HG03103 (cell line): Measurements from ENCODE around the gene CTU2.

Experiments used
- ATAC-seq: cut with Tn5 transposase; IDR thresholded peaks from one replicate; pipeline ENCODE4 v1.9.1; 2021; ENCODE audit warnings: low read depth; ENCODE audit not compliant: unreplicated experiment

The CTU2 gene

DNA sequence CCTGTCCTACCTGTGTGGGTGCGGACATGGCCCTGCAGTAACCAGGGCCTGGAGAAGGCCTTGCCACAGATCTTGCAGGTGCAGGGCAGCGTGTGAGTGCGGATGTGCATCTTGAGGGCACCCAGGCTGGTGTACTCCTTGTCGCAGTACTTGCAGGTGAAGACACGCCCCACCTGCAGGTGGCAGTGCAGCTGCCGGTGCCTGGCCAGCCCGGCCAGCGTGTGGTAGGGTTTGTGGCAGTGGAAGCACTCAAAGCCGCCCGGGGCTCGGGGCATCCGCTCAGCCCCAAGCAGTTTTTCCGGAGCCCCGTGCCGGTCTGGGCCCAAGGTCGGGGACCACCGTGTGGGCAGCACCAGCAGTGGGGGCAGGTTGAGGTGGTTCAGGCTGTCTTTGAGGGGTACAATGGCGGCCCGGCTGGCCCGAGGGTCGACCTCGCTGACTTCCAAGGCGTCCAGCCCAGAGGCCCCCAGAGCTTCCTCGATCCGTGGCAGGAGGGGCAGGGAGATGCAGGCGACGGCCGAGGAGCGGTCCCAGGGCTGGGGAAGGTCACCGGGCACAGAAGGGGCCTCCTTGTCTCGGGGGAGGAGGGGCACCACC is 25.1 kb upstream of the CTU2 start:
- ATAC-seq = peak; percentile 6

GRCh38 chr16:88681709-88682451 is 24.4 kb upstream of the CTU2 start:
- ATAC-seq = peak; percentile 71

GRCh38 chr16:88684569-88685155 is 21.6 kb upstream of the CTU2 start:
- ATAC-seq = no peak

- ATAC-seq = no peak
Observed at GRCh38 chr16:88685156-88686061, 20.9 kb upstream of the CTU2 start.

DNA sequence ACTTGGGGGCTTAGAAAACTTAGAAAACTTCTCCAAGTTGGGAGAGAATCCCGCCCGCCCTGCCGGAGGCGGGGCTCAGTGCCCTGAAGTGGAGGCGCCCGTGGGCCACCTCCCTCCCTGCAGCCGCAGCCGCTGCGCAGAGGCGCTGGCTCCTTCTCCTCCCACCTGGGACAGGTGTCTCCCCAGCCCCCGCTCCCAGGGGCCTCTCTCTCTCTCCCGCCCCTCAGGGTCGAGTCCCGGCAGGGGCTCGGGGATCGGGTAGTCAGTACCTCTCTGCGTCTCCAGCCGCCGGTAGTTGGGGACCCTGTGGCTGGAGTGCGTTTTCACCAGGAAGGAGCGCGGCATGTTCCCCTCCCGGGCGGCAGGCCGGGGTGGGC is 20.3 kb upstream of the CTU2 start:
- no peak for ATAC-seq

- ATAC-seq = peak; percentile 38
Observed at GRCh38 chr16:88686439-88687253, 19.7 kb upstream of the CTU2 start, which contains the start of gene SNAI3. Gene SNAI3 (minus strand): TSS chr16:88686507. CDS start chr16:88686406, 101 bp downstream.

DNA sequence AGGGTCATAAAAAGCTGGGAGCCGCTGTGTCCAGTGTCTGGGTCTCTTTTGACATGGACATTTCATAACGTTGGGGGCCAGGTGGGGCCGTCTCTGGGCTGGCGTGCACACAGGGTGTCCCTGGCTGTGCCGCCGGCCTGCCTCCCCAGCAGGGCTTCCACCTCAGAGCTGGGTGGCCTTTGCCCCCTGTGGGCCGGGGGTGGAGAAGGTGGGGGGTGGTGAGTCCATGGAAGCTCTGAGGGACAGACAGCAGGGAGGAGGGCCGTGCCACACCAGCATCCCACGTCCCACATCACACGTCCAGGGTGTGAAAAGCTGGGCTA is 19.1 kb upstream of the CTU2 start:
- no peak for ATAC-seq

- ATAC-seq = no peak
Observed at GRCh38 chr16:88687676-88688012, 18.7 kb upstream of the CTU2 start.

- no peak for ATAC-seq
Observed at GRCh38 chr16:88688013-88688778, 18.1 kb upstream of the CTU2 start.

- ATAC-seq = no peak
Observed at GRCh38 chr16:88690341-88691128, 15.8 kb upstream of the CTU2 start.

DNA sequence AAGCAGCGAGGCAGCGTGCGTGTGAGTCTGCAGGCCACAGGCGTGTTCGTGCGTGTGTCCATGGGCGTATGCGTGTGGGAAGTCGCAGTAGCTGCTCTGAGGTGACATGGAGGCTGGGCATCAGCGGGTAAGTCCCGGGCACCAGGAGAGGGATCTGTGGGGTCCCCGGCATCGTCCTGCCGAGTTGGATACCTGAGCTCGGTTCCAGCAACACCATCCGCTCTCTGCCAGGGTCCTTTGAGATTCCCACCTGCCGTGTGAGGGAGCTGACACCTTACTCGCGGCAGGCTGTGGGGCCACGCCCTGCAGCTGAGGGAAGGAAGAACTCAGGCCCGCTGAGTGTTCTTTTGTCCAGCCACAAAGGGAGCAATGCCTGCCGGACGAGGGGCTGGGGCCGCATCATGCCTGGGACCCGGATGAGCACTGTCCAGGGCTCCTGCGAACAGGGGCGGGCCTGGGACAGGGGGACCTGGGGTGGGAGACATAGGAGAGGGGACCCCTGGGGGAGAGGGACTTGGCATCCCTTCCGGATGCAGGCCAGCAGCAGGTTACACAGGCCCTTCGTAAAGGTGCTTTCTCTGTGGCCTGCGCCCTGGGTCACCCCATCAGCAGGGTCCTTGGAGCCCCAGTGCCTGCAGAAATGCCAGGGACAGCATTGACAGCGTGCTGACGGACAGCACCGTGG is 15.0 kb upstream of the CTU2 start:
- no peak for ATAC-seq

DNA sequence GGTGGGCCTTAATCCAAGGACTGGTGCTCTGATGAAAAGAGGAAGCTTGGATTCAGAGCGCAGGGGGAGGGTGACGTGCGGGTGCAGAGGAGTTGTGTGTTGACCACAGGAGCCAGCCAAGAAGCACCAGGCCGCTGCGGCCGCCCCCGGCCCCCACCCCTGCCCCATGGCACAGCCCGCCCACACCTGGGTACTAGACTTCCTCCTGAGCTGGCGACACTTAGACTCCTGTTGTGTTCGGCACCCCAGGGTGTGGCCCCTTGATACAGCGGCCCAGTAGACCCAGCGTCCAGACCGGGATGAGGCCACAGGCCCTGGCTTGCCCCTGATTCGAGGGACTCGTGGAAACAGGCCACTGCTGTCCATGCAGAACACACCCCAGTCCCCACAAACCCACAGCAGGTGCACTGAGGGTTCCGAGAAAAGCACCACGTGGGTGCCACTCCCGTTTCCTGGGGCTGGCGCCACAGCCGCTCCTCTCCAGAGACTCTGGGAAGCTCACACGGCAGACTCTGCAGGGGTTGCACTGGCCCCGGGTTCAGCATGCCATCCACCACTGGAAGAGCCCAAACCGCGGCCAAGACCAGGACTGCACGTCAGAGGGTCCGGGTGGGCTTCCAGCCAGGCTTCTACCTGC is 14.3 kb upstream of the CTU2 start:
- no peak for ATAC-seq

GRCh38 chr16:88692861-88693260 is 13.4 kb upstream of the CTU2 start:
- no peak for ATAC-seq

- ATAC-seq = no peak
Observed at GRCh38 chr16:88693420-88694177, 12.7 kb upstream of the CTU2 start.

GRCh38 chr16:88694221-88695087 is 11.8 kb upstream of the CTU2 start:
- ATAC-seq = no peak

GRCh38 chr16:88695218-88695617 is 11.1 kb upstream of the CTU2 start:
- ATAC-seq = no peak
